ENCODE measurements around the gene BZW1.

BZW1 gene

DNA sequence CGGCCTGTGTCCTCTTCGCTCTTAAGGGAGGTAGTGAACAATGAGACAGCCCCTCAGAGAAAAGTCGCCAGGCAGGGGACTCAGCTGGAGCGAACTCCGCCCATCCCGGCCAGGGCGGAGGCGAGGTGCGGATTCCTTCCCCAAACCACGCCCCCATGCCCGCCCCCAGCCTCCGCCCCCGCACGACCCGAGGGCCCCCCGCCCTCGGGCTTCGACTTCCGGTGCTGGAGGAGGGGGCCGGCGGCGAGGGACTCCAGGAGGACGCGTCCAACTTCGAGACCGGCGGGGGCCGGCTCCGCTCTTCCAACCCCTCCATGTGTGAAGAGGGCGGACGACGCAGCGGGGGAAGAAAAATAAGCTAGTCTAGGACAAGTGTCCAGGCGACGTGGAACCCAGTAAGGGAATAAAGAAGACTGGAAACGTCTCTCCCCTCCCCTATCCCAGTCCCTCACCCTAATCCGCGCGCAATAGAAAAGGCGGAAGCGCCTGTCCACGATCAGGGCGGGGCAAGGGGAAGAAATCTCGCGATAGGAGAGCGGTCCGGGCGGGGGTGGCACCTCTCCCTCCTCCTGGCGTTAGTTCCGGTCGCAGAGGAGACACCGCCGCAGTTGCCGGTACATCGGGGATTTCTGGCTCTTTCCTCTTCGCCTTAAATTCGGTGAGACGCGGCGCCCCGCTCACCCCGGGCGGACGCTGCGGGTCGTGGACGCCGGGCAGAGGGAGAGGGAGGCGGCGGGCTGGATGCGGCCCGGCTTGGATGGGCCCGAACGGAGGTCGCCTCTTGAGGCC is at the start of gene BZW1:
Gene BZW1 (plus strand): TSS at position 578 of the 789 bp plus-strand sequence. CDS start 1,308 bp downstream, outside the sequence.
- DNase-seq: peak; percentile 98

DNA sequence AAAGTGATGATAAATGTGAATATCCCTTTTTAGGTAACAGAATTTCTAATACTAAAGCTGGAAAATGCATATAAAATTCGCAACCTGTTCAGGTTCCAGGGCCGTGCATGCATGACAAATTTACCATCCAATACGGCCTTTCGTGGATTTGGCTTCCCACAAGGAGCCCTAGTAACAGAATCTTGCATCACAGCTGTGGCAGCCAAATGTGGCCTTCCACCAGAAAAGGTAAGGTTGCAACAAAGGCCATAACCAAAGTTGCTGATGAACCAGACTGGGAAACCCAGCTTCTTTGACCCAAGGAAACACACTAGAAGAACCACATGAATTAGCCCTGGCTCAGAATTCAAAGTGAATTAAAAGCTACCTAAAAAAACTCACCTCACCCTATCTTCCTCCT is 49.6 kb upstream of the BZW1 start:
- no peak for DNase-seq

GRCh38 chr2:200763422-200763821 is 48.3 kb upstream of the BZW1 start:
- DNase-seq: no peak

GRCh38 chr2:200765139-200765951 is 46.4 kb upstream of the BZW1 start:
- no peak for DNase-seq

GRCh38 chr2:200765995-200766660 is 45.6 kb upstream of the BZW1 start:
- DNase-seq: no peak

DNA sequence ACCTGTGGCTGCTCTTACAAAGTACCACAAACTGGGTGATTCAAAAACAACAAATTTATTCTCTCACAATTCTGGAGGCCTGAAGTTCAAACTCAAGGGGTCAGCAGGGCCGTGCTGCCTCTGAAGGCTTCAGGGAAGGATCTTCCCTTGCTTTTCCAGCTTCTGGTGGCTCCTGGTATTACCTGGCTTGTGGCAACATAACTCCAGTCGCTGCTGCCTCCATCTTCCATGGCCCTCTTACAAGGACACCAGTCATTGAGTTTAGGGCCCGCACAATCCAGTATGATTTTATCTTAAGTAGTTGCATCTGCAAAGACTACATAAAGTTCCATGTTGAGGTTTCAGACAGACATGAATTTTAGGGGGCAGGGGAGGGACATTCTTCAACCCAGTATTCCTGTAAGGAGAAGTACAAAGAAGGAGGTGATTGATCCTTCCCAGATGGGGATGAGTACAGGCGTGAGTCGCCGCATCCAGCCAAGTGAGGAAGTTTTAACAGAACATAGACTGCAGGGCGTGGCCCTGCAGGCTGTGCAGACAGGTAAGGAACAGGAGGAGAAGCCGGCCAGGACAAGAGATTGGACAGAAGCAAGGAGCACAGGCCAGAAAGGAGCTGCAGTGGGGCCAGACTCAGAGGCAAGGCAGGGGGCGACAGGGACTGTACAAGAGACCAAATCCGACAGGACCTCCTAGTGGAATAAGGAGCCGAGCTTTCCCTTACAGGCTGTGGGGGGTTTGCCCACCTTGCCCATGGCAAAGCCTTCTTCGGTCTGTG is 44.4 kb upstream of the BZW1 start:
- DNase-seq: no peak

DNA sequence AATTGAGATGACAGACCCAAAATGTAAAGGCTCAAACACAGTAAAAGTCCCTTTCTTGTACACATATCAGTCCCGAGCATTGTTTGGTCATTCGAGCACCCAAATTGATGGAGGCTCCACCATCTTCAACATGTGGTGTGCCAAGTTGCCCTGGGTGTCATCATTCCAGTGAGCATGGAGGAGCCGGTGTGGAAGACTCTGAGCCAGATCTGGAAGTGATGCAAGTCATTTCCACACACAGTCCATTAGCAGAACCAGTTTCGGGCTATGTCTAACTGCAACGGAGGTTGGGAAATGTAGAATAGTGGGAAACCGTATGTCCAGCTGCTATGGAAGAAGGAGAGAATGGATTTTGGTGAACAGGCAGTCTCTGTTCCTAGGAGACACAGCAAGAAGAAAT is 40.9 kb upstream of the BZW1 start:
- no peak for DNase-seq

DNA sequence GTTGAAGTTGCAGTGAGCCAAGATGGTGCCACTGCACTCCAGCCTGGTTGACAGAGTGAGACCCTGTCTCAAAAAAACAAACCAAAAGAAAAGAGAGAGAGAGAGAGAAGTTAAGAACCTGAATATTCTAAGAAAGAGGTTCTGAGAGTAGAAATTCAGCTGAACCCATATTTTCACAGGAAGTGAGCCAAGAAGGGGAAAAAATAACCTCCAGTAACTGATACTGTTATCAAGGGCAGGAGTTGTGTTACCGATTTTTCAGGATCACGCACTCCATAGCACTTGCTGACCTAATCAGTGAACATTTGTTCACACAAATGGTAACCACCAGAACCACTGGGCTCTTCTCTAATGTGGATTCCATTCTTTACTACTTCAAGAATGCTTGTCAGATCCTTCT is 39.1 kb upstream of the BZW1 start:
- no peak for DNase-seq

DNA sequence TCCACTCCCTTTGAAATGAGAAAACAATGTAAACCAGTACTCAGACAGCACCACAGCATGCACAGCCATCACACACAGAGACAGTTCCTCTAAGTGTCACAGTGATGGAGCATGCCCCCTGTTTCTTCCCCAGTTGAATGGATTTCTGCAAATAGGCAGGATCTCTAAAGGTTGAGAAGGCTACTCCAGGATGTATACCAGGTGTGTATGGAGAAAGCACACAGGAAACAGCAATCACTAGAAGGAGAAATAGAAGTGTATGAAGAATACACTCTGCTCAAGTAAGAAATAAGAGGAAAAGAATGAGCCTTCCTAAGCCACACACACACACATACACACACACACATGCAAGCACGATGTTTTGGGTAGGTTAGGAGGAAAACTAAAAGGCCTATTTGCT is 38.6 kb upstream of the BZW1 start:
- DNase-seq: no peak

GRCh38 chr2:200774920-200775319 is 36.8 kb upstream of the BZW1 start:
- no peak for DNase-seq

DNA sequence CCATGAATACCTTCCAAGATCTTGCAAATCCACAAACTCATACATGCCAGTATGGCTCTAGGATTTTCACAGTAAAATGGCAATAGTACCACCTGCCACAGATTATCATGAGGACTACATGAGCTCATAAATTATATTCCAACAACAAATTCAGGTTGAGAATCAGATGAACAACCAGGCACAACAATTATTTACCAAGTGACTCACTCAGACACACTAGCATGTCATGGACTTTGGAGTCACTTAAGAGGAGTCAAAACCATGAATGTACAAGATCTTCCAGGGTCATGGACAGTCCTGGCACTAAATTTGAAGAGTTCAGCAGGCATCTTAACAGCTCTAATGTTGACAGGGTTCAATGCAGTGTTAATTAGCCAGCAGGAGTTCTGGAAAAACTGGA is 34.4 kb upstream of the BZW1 start:
- no peak for DNase-seq

DNA sequence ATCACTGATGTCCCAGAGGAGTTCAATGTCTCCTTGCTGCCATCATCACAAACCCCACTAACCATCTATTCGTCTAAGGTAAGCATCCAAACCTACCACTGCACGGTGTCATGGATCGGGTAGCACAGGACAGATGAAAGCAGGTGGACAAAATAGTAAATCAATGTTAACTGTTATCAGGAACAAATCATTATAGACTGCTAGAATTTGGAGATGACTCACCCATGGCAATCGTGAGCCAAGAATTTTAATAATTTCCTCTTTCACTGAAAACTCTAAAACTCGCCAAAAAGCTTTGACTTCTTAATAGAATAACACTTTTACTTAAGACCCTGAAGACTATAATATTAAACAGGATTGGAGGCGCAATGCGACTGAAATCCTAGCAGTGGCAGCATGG is 33.7 kb upstream of the BZW1 start:
- no peak for DNase-seq

- DNase-seq: no peak
Observed at GRCh38 chr2:200779214-200779613, 32.5 kb upstream of the BZW1 start.

DNA sequence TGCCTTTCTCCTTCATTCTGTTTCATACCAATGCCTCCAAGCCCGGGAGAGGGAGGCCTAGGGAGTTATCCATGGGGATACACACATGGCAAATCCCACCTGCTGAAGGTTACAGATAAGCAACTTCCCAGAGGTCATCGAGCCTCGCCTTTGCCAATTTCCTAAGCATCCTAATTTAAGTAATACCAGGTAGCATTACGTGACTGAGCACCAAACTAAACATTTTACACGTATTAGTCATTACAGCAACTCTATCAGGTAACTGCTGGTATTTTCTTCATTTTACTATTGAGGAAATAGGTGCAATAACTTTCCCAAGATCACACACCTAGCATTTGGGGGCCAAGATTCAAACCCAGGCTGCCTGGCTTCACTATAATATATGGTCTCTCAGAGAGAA is 30.1 kb upstream of the BZW1 start:
- no peak for DNase-seq

DNA sequence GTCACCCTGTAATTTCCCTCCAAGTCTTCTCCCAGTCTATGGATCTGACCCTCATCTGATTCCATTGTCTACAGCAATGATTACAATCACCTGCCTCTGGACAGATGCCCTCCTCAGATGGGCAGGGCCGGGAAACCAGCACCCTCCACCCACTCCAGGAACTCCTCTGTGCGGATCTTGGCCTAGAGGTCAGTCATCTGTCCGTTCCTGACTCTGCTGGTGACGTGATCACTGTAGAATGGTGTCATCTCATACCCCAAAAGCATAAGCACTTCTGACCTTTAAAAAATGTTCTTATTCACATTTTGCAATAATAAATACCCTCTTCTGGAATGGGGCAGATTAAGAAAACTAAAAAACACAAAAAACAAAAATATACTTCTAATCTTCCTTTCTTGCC is 29.5 kb upstream of the BZW1 start:
- no peak for DNase-seq

DNA sequence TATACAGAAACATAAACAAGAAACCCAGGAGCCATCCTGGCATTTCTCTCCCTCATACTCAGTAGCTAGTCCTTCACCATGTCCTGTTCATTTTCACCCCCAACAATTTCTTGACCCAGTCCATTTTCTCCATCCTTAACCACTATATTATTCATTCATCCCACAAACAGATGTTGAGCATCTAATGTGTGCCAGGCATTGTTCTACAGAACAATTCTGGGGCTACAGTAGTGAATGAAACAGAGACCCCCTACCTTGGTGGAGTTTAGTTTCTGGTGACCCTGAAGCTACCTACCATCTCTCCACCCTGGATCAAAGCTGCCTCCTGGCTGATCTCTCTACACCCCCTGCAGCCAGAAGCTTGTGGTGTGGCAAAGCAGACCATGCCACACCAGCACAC is 27.5 kb upstream of the BZW1 start:
- no peak for DNase-seq

DNA sequence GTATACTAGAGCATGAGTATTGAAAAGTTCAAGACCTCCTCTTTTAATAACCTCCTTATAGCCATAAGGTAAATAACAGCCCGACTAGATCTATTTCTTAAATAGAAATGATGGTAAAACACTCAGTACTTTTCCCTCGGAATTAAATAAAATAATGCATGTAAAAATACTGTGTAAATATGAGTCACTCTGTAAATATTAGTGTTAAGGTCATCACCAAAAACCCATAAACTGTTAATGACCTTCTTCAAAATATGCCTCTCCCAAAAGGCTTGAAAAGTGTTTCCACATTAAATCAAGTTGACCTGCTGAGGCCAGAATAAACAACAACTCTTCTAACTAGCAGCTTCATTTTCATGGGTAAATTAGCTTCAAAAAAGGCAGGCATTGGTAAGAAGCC is 25.3 kb upstream of the BZW1 start:
- no peak for DNase-seq

GRCh38 chr2:200786826-200787225 is 24.9 kb upstream of the BZW1 start:
- no peak for DNase-seq

- DNase-seq: no peak
Observed at GRCh38 chr2:200787351-200788120, 24.2 kb upstream of the BZW1 start.

GRCh38 chr2:200788121-200788718 is 23.5 kb upstream of the BZW1 start:
- DNase-seq: no peak

DNA sequence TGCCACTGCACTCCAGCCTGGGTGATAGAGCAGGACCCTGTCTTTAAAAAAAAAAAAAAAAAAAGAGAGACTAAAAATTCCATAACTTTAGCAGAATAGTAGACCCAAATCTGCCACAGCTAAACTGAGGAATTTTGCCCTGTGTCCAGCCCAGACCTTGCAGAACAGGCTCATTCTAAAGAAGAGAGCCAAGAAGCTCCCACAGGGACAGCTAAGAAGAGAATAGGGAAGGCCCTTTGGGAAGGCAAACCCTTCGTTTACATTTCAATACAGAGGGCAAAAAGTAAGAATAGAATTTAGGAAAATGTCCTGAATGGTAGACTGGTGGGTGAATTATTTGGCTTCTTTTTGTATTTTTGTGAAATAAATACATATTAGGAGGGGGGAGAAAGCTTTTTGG is 21.5 kb upstream of the BZW1 start:
- DNase-seq: no peak

DNA sequence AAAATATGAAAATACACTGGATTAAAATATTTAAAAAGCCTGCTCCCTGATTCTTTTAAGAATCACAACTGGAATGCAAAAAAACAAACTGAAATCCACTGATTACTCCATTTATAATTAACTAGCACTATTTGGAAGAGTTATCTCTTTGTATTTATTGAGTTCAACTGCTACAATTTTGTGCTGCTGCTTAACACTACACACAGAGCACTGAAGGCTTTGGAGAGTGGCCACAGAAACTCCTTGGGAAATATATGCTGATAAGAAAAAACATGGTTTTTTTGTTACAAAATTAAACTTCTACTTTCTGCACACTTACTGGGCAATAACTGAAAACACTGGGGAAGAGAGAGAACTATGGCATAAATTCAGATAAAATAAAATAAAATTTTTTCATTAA is 19.8 kb upstream of the BZW1 start:
- no peak for DNase-seq

Data from CD4-positive, alpha-beta T cell treated with Interleukin-10 for 1 hour (primary cell).